GM12864 (cell line): ENCODE data around the gene TDRD3.

Source experiments
- DNase-seq: peaks from one replicate; pipeline ENCODE4 v3.0.0-alpha.2; 2011; ENCODE audit warnings: low read depth
- H3K4me3 ChIP-seq: 2 replicates; pipeline ENCODE4 v1.5.1; 2011; ENCODE audit warnings: mild to moderate bottlenecking, low read depth, low read length, control low read depth
- TF ChIP-seq, protein P1 (sequence below): IDR thresholded peaks from 2 replicates; pipeline ENCODE4 v1.5.1; 2011; ENCODE audit warnings: low read depth, mild to moderate bottlenecking, moderate library complexity, low read length, control low read depth, inconsistent platforms; ENCODE audit errors: missing control alignments

The TDRD3 gene

DNA sequence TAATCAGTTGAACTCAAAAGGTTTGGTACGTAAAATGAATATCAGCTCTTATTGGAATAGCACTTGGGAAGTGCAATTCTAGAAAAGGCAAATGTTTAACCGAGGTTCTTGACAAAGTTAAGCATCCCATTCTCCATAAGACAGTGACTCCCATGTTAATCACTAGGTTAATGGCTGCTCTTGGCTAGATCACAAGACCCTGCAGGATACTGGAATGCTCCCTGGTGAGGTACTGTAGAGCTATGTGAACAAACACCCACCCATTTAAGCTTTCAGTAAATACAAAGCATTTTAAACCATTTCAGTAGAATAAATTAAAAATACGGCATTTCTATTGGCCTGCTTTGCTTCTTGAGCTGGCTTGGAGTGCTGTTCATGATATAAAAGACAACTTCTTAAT, 56.5 kb downstream of the TDRD3 start:
- no peak for DNase-seq
- TF ChIP-seq, protein P1, sequence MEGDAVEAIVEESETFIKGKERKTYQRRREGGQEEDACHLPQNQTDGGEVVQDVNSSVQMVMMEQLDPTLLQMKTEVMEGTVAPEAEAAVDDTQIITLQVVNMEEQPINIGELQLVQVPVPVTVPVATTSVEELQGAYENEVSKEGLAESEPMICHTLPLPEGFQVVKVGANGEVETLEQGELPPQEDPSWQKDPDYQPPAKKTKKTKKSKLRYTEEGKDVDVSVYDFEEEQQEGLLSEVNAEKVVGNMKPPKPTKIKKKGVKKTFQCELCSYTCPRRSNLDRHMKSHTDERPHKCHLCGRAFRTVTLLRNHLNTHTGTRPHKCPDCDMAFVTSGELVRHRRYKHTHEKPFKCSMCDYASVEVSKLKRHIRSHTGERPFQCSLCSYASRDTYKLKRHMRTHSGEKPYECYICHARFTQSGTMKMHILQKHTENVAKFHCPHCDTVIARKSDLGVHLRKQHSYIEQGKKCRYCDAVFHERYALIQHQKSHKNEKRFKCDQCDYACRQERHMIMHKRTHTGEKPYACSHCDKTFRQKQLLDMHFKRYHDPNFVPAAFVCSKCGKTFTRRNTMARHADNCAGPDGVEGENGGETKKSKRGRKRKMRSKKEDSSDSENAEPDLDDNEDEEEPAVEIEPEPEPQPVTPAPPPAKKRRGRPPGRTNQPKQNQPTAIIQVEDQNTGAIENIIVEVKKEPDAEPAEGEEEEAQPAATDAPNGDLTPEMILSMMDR = no peak
- no peak overlapping the region for H3K4me3 ChIP-seq

DNA sequence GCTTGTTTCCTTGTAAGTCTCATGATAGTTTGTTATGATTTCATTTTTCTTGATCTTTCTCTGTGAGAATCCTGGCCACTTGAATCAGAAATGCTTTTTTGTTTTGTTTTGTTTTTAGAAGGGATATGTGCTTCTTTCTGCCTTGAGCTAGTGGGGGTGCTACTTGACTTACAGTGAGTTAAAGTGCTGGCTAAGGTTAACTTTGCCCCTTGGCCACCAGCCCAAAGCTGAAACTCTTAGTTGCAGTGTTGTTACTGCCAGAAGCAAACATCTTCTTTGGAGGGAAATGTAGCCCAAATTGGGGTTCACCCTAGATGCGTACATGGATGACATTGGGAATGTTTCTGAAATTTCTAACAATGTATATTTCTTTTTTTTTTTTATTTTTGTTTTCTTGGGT, 57.4 kb downstream of the TDRD3 start:
- H3K4me3 ChIP-seq = no peak overlapping the region
- TF ChIP-seq, protein P1 = no peak
- no peak for DNase-seq

DNA sequence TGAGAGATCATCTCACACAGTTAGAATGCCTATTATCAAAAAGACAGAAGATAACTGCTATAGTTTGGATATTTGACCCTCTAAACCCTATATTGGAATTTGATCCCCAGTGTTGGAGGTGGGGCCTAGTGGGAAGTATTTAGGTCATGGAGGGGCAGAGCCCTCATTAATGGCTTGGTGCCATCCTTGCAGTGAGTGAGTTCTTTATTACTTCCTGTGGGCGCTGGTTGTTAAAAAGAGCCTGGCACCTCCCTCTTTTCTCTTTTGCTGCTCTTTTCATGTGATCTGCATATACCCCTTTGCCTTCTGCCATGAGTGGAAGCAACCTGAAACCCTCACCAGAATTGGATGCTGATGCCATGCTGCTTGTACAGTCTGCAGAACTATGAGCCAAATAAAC, 66.8 kb downstream of the TDRD3 start:
- H3K4me3 ChIP-seq = no peak overlapping the region
- DNase-seq = no peak
- TF ChIP-seq, protein P1 = no peak

DNA sequence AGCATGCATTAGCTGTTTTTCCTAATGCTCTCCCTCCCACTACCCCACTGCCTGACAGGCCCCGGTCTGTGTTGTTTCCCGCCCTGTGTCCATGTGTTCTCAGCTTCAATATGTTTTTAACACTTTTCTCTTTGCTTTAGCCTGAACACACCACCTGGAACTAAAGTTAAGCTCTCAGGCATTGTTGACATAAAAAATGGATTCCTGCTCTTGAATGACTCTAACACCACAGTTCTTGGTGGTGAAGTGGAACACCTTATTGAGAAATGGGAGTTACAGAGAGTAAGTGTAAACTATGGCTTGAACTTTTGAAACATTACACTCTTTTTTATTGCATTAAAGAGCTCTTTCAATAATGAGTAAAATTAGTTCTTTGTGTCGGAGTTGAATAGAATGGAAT, 70.1 kb downstream of the TDRD3 start:
- DNase-seq = no peak

DNA sequence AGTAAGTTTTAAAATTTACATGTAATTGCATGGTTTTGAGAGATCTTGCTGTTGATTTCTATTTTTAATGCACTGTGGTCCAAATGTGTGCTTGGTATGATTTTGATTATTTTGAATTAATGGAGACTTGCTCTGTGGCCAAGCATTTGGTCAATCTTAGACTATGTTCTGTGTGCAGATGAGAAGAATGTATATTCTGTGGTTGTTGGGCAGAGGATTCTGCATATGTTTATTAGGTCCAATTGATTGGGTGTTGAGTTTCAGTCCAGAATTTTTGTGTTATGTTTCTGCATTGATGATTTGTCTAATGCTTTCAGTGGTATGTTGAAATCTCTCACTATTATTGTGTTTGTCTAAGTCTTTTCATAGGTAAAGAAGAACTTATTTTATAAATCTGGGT, 82.3 kb downstream of the TDRD3 start:
- no peak for DNase-seq
- no peak overlapping the region for H3K4me3 ChIP-seq
- TF ChIP-seq, protein P1 = no peak

More for the DNA sequence above, 70.1 kb downstream of the TDRD3 start:
- no peak overlapping the region for H3K4me3 ChIP-seq
- TF ChIP-seq, protein P1 = no peak

DNA sequence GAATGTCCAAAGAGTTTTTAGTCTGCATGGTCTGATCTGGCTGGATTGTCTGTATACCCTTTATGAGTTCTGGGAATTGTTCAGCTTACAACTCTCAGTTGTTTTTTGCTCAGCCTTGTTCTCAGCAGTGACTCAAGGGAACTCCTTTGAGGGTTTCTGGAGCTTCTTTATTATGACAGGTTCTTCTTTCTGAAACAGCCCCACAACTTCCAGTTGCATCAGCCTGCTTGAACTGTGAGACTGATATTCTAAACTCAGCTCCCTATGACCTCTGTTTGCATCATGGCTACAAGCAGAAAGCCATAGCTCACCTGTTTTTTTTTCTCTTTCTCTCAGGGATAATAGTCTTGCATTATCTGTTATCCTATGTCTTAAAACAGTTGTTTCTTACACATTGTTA, 85.0 kb downstream of the TDRD3 start:
- no peak for DNase-seq
- no peak overlapping the region for H3K4me3 ChIP-seq
- TF ChIP-seq, protein P1 = no peak

DNA sequence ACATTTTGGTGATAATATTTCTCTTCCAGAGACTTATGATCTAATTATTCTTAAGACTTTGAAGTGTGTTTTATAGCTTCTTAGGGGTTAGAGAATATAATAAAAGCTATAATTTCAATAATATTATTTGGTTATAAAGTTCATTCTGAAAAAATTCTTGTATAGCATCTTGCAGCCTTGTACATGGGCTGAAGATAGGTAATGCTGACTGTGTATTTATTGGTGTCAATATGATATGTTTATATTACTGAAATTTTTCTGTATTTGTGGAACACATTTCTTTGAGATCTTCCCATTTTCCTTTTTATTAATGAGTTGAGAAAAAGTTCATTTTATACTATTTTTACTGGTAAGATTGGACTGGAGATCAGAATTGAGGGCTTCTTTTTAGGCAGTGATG, 87.8 kb downstream of the TDRD3 start:
- TF ChIP-seq, protein P1 = no peak
- no peak for DNase-seq
- no peak overlapping the region for H3K4me3 ChIP-seq
